H1 (cell line): Measurements from ENCODE around the gene FBXO47. TPM values are rescaled to one million over a fixed set of nuclear protein-coding genes. Genes with fewer than 3 reads are reported as not detected.

Experiments used
- ATF3 ChIP-seq: IDR thresholded peaks from 2 replicates; pipeline ENCODE4 v1.6.1; 2011; ENCODE audit warnings: low read depth, mild to moderate bottlenecking, low read length; ENCODE audit not compliant: insufficient read depth
- CHD7 ChIP-seq: fragments of 300-600 bp; sonication (generic); IDR thresholded peaks from 2 replicates; pipeline ENCODE4 v1.7.1; 2012; ENCODE audit warnings: low read length, moderate library complexity, mild to moderate bottlenecking, inconsistent platforms; ENCODE audit not compliant: insufficient replicate concordance
- polyA plus RNA-seq, 7 experiments: library from polyadenylated mRNA; depleted of rRNA in 3 of 7; stranded (reverse) in 5 of 7; unstranded in 2 of 7; fragments of >200 nt in 5 of 7; fragments of 200-250 nt in 2 of 7; gene quantifications; 1 replicate in 5 of 7; 2 replicates in 1 of 7; 4 replicates in 1 of 7; pipeline versions ENCODE4 v1.2.1 to v1.2.3, GENCODE V29; 2011 to 2013; ENCODE audit warnings: missing spikeins in 2 of 7, mixed read lengths in 2 of 7
- total RNA-seq: library from RNA; stranded (reverse); fragmentation: NEBNext Ultra II Directional; extraction: Animal tissue kit (Norgen Biotek cat#: 25700); gene quantifications from 2 replicates; pipeline ENCODE4 v1.2.1, GENCODE V29; 2021

FBXO47 gene
- total and polyA plus RNA-seq, 2 of the 8 experiments (the other 6 are each of a cell fraction or from before 2014, with no cell fraction given) = not detected

- TF ChIP-seq CHD7 (no peak), ATF3 (no peak)
Observed at GRCh38 chr17:38898812-38899348, 68.3 kb downstream of the FBXO47 start (continued).
